ENCODE measurements around the gene BID. TPM values are rescaled to one million over a fixed set of nuclear protein-coding genes. Genes with fewer than 3 reads are reported as not detected.

BID gene
- total RNA-seq, 2 experiments from 2014 or later: 19.6 to 22.0 TPM

DNA sequence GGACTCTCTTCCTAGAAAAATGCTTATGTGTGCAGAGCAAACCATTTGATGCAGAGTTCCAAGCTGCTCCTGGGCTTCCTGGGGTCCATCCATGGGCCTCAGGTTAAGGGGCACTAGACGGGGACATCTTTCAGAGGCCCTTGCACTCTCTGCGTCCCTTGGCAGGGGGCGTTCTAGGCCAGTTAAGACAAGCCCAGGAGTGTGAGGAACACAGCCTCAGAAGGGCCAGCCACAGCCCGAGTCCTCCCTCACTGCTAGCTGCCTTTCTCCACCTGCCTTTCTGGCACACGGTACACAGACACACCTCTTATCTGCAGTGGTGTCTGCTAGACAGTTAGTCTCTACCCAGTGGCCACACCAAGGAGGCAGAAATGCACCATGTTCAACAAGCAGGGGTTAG lies 18.0 kb upstream of the BID start:
- Mint-ChIP-seq H3K9me3 (no peaks in the 10 kb centered on the region), H3K27me3 (no peaks in the 10 kb centered on the region), H3K36me3 (peaks cover 1% of the 10 kb centered on the region), H3K27ac (no peak overlapping the region), H3K4me1 (peaks cover 5% of the 10 kb centered on the region), H3K4me3 (no peak overlapping the region)
- no peak for DNase-seq

DNA sequence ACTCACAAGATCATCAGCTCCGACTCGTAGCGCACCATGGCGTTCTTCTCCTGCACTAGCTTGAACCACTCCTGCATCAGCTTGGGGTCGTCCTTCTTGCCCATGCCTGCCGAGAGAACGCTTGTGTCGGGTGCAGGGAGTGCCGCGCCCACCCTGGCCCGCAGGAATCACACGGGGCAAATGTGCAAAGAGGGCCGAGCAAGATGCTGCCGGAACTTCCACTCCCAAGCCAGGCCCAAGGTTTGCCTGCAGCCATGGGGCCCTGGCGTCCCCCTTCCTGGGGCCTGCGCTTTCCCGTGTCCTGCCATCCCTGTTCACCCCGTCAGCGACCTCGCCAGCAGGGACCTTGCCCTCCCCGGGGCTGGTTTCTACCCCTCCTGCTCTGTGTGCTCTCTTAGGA lies 16.9 kb upstream of the BID start:
- peaks cover 5% of the 10 kb centered on the region for H3K4me1 Mint-ChIP-seq
- DNase-seq: no peak
- no peaks in the 10 kb centered on the region for H3K27me3 Mint-ChIP-seq
- no peak overlapping the region for H3K27ac Mint-ChIP-seq
- no peak overlapping the region for H3K4me3 Mint-ChIP-seq
- no peaks in the 10 kb centered on the region for H3K9me3 Mint-ChIP-seq
- no peaks in the 10 kb centered on the region for H3K36me3 Mint-ChIP-seq

DNA sequence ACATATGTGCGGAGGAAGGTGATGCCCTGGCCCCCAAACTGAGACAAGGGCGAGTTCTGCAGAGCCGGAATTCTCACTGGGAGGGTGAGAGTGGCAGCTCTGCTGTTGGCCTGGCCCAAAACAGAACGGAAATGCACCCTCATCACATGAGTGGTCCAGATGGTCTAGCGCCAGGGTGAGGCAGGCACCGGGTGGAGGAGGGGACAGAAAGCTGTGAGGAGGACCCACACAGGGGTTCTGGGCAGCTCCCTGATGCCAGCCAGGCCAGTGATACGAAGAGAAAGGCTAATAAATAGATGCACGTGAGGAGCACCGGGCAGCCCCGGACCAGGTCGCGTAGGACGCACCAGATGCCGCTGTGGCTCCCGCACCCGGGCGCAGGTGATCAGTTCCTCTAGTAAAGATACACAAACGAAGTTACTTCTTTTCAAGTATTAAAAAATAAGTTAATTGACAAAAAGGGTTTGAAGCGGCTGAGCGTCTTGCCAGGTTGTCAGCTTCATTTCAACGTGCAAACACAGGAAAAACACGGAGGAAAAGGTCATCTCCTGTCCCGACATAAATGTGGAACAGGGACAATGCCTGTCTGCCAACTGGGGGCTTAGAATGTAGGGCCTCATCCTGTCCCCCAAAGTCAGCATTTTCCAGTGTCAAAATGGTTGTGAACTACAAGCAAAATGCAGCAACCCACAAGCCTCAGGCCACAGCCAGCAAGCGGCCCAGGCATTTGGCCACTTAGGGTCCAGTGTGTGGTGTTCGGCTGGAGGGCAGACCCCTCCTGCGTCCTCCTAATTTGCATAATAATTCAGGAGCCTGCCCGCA lies 15.3 kb upstream of the BID start:
- Mint-ChIP-seq H3K36me3 (no peaks in the 10 kb centered on the region), H3K4me1 (no peaks in the 10 kb centered on the region), H3K27ac (no peak overlapping the region), H3K4me3 (no peak overlapping the region), H3K9me3 (no peaks in the 10 kb centered on the region), H3K27me3 (no peaks in the 10 kb centered on the region)
- no peak for DNase-seq

DNA sequence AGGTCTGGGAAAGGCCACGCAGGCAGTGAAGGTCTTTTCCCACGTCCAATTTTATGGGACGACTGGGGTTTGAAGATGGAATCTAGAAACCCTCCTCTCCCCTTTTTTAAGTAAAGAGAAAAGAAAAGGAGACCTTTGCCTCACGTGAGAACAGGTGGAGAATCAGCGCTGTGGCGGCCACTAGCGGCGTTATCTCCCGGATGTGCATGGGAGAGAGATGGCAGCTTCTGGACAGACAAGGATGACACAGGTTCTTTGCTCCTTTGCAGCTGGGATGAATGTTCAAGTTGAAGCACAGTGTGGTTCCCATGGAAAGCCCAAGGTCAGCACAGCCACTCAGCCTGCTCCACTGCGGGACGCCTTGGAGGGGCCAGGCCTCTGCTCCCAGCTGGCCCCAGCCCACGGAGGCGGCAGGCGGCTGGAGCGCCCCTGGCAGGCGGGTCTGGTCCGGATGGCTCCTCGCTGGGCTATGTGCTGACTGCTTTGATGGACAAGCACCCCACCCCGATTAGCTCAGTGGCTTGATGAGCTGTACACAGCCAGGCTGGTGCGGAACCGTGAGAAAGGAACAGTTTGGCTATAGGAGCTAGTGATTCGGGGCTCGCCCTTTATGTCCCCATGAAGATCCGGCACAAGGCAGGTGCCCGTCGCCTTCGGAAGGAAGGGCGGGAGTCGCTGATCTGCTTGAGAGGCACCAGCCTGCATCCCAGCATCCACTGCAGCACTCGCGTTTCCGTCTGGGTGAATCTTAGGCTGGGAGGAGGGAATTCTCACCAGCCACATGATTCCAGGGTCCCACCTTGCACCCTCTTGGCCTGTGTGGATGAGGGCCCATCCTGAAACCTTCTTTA lies 14.5 kb upstream of the BID start:
- no peak overlapping the region for H3K27ac Mint-ChIP-seq
- no peaks in the 10 kb centered on the region for H3K4me1 Mint-ChIP-seq
- H3K4me3 Mint-ChIP-seq: no peak overlapping the region
- H3K36me3 Mint-ChIP-seq: no peaks in the 10 kb centered on the region
- no peaks in the 10 kb centered on the region for H3K9me3 Mint-ChIP-seq
- H3K27me3 Mint-ChIP-seq: no peaks in the 10 kb centered on the region
- no peak for DNase-seq

DNA sequence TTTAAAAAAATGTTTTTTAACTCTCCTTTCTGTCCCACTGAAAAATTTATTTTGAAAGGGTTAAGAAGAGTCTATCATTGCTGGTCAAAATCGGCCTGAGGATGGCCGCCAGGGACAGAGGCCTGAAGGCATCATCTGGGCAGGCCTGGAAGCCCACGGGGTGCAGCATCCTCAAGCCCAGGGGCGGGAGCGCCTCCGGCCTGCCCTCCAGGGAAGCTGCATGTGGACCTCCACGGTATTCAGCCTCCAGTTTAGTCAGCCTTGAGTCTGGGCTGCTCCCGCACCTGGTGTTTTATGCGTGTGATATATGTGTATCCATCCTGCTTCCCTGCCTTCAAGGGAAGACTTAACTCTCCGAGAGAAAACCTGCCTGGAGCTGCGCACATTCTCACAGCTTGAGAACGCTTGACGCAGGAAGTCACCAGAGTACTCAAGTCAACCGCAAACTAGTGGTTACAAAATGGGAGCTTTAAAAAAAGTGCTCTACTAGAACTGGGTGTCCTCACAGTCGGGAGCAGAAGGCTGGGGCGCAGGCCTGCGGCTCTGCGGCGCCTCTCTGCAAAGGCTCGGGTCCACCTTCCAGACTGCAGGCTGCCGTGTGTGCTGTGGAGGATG lies 13.6 kb upstream of the BID start:
- H3K36me3 Mint-ChIP-seq: no peaks in the 10 kb centered on the region
- H3K27ac Mint-ChIP-seq: no peak overlapping the region
- no peak overlapping the region for H3K4me3 Mint-ChIP-seq
- no peaks in the 10 kb centered on the region for H3K4me1 Mint-ChIP-seq
- H3K27me3 Mint-ChIP-seq: no peaks in the 10 kb centered on the region
- DNase-seq: no peak
- no peaks in the 10 kb centered on the region for H3K9me3 Mint-ChIP-seq

DNA sequence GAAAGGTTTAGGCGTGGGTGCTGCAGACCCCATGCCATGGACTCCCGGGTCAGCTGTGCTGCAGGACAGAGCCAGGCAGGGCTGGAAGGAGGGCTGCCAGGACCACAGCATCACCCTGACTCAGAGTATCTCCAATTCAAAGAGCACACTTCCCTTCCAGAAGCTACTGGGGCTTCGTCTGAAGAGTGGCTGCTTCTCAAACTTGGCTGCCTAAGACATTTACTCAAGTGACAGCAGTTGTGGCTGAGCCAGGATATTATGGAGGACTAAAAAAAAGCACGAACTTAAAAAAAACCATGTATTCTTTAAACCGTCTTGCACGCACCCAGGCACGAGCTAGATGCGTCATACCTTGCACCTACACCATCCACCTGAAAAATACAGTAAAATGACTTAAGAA lies 13.0 kb upstream of the BID start:
- Mint-ChIP-seq H3K36me3 (no peaks in the 10 kb centered on the region), H3K27ac (no peak overlapping the region)

DNA sequence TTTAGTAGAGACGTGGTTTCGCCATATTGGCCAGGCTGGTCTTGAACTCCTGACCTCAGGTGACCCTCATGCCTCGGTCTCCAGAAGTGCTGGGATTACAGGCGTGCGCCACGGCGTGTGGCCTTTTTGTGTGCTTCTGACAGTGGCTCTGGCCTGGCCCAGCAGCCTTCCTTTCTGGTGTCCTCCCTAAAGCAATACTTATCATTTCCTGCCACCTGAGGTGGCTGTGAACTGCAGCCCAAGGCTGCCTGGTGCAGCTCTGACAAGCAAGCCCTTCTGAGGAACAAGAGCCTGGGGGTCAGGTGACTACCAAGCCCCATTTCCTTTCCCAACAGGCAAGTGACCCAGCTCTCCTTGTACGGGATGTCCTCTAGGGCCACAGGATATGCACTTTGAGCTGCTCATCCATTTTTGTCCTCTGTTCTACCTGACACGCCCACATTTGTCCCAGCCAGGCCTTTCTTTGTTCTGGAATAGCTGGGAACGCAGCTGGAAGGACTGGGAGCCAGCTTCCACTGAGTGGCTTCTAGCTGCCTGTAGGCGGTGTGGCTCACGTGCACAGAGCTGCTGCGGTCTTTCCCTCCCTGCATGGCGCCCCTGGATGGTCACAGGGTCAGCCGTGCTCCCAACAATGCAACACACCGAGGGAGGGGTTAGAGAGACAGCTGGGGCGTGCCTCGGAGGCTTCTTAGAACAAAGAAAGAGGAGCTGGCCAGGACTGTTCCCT lies 12.3 kb upstream of the BID start:
- DNase-seq: no peak
- Mint-ChIP-seq H3K36me3 (no peaks in the 10 kb centered on the region), H3K4me1 (peaks cover 4% of the 10 kb centered on the region), H3K27ac (no peak overlapping the region), H3K9me3 (no peaks in the 10 kb centered on the region), H3K27me3 (no peaks in the 10 kb centered on the region), H3K4me3 (no peak overlapping the region)

More for the DNA sequence above, 13.0 kb upstream of the BID start:
- Mint-ChIP-seq H3K4me1 (peaks cover 3% of the 10 kb centered on the region), H3K9me3 (no peaks in the 10 kb centered on the region), H3K27me3 (no peaks in the 10 kb centered on the region), H3K4me3 (no peak overlapping the region)
- no peak for DNase-seq

DNA sequence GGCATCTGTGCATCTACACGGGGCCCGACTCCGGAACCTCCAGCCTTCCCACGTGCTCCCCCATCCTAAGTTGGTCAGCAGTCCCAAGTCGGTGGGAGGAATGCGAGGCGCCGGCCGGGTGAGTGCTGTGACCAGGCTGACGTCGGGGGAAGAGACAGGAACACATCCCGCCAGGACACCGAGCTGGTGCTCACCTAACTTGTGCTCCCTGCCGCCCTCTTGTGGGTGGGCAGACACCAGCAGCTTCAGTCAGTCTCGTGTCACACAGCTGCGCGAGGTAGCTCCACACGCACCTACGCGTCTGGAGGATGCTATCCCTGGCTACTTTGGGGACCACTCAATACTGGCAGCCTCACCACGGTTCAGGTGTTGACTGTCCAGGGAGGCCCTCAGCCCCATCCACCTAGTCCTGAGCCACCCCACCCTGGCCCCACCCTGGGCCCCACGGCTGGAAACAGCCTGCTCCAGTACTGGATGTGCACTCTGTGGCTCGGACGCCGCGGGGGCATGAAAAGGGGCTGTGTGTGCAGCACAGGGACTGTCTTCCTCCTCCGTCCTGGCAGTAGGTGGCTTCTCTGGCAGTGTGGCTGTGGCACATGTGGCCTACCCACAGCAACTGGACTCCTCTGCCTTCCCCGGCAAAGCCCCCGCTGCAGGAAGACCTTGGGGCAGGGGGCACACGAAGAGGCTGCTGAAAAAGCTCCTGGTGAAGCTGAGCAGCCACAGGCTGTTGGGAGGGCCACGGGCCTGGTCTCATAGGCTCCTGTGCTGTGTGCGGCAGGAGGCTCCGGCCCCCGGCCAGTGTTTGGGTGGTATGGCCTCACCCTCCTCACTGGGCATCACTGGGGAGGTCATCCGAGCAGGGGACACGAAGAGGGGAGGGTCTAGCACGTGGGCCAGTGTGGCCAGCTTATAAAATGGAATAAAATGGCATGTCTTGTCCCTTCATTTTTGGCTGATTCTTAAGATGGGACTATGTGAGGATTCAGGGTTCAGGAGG lies 11.2 kb upstream of the BID start:
- Mint-ChIP-seq H3K27ac (no peak overlapping the region), H3K9me3 (no peaks in the 10 kb centered on the region), H3K27me3 (no peaks in the 10 kb centered on the region), H3K4me3 (no peak overlapping the region), H3K36me3 (no peaks in the 10 kb centered on the region), H3K4me1 (peaks cover 15% of the 10 kb centered on the region)
- DNase-seq: peak; percentile 69

DNA sequence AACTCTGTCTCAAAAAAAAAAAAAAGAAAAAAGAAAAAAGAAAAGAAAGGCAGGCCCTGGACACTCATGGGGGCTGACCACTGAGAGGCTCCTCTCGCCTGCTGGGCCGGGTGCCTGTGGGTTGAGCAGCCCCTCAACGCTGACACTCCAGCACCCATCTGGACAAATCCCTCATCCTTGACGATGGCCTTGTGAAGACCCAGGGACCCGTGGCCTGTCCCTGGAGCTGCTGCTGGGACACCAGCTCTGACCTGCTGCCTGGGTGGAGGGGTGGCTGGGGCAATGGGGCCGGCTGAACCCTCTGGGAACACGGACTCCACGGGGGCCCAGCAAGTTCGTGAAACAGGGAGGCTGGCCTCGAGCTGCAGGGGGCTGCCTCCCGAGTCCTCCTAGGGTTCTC lies 10.5 kb upstream of the BID start:
- H3K36me3 Mint-ChIP-seq: no peaks in the 10 kb centered on the region
- DNase-seq: no peak
- no peak overlapping the region for H3K4me3 Mint-ChIP-seq
- H3K27ac Mint-ChIP-seq: no peak overlapping the region
- peaks cover 22% of the 10 kb centered on the region for H3K4me1 Mint-ChIP-seq
- no peaks in the 10 kb centered on the region for H3K27me3 Mint-ChIP-seq
- H3K9me3 Mint-ChIP-seq: peaks cover 1% of the 10 kb centered on the region

DNA sequence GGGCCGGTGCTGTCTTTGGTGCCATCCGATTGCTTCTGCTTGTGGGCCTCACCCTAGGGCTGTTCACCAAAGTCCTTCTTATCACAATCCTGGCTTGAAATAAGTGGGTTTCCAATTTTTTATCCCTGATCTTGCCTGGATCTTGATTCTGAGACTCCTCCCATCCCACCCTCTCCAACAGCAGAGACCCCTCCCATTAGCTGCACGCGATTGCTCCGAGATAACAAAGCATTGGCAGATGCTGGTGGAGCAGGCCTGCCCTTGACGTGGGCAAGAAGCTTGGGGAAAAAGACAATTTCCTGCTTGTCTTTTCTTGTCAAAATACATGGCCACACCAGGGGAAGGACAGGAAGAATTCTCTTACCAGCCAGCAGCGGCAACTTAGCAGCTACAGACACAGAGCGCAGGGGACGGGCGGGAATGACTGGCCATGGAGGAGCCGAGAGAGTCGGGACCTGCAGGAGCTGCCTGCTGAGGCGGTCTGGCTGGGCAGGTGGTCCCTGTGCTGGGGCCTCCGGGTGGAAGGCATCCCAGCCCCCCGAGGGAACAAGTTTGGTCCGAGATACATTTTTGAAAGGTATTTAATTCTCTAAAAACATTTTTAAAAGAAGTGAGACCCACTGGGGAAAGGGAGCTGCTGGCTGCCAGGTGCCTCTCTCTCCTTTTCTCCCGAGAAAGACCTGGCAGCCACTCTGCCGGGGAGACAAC lies 9.7 kb upstream of the BID start:
- no peak for DNase-seq
- Mint-ChIP-seq H3K27ac (no peak overlapping the region), H3K36me3 (peaks cover 4% of the 10 kb centered on the region), H3K9me3 (peaks cover 1% of the 10 kb centered on the region), H3K4me3 (no peak overlapping the region), H3K4me1 (peaks cover 29% of the 10 kb centered on the region), H3K27me3 (no peaks in the 10 kb centered on the region)

DNA sequence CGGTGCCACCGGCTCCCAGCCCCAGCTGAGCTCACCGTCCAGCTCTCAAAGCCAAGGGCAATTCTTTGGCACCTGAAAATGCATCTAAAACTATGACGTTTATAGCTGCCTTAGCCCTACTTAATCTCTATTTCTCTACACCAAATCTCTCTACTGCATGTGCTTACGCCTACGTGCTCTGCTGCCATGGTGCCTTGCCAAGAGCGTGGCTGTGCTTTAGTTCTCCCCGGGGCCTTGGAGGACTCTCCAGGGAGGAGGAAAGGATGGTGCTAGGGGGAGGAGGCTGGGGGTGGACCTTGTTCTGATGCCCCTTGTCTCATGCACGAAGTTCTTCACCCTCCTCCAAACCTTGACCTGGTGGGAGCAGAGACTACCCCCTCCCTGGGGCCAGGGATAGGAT lies 9.0 kb upstream of the BID start:
- Mint-ChIP-seq H3K4me3 (no peak overlapping the region), H3K27me3 (no peaks in the 10 kb centered on the region), H3K4me1 (peaks cover 33% of the 10 kb centered on the region), H3K9me3 (peaks cover 1% of the 10 kb centered on the region), H3K27ac (no peak overlapping the region), H3K36me3 (peaks cover 4% of the 10 kb centered on the region)
- DNase-seq: no peak

DNA sequence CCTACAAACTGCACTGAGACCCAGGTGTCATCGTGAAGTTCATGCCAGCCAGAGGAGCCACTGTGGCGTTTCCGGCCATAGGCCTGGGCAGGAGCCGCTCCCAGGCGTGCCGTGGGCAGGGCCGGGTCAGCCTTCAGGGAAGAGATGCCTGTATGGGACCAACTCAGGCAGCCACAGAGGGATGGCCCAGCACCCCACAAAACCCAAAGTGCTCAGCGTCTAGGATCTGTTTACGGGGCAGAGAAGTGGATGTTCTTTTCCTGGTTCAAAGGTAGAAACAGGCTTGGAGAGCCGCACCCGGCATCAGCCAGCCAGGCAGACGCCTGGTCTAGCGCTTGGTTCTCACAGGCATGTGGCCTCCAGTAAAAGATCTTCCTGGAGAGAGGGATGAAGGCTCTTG lies 8.4 kb upstream of the BID start:
- Mint-ChIP-seq H3K4me3 (no peak overlapping the region), H3K4me1 (peaks cover 39% of the 10 kb centered on the region), H3K27me3 (no peaks in the 10 kb centered on the region), H3K9me3 (peaks cover 1% of the 10 kb centered on the region), H3K36me3 (peaks cover 4% of the 10 kb centered on the region), H3K27ac (no peak overlapping the region)
- DNase-seq: no peak

DNA sequence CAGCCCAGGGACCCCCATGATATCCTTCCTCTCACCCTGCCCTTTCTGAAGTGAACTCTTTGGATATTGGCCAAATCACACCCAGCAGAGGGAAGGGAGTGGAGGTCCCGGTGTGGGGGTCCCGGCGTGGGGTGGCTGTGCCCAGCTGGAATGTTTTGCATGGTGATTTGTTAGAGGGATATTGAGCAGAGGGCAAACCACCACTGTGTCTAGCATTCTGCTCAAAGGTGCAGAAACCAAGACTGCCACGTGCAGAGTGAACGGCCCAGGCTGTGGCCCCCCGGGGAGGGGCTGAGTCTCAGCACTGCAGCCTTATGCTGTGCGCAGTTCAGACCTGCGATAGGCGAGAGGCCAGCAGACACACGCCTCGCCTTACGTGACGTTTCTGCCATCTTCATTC lies 7.9 kb upstream of the BID start:
- Mint-ChIP-seq H3K4me3 (no peak overlapping the region), H3K4me1 (peaks cover 43% of the 10 kb centered on the region), H3K27me3 (no peaks in the 10 kb centered on the region), H3K27ac (no peak overlapping the region), H3K36me3 (peaks cover 4% of the 10 kb centered on the region), H3K9me3 (peaks cover 1% of the 10 kb centered on the region)
- no peak for DNase-seq
